IMR-90 (cell line): ENCODE data around the gene ARHGAP45. TPM values are rescaled to one million over a fixed set of nuclear protein-coding genes. Genes with fewer than 3 reads are reported as not detected.

ENCODE experiments used
- ATAC-seq: fragments of 200-7000 bp; cut with Tn5 transposase; 2 replicates; pipeline ENCODE4 v1.9.1; 2020; ENCODE audit warnings: low read depth, mild to moderate bottlenecking, moderate library complexity
- BruUV-seq: library from RNA; stranded (reverse); fragments of 400-500 nt; replicated peaks from 2 replicates; lab custom pipeline; 2021; lab: Mats Ljungman, UMichigan
- CTCF ChIA-PET: fragments of 300-600 bp; formaldehyde crosslinking; extraction: SDS; loops from one replicate; lab custom pipeline; 2021; ENCODE audit warnings: antibody characterized with exemption; lab: Yijun Ruan, JAX
- POLR2A ChIA-PET: fragments of 300-600 bp; sonication (Branson Sonifier 250); formaldehyde crosslinking; loops from one replicate; lab custom pipeline; 2022; ENCODE audit warnings: antibody characterized with exemption; ENCODE audit not compliant: unreplicated experiment; lab: Charles Lee
- DNase-seq: peaks from one replicate; pipeline ENCODE4 v3.0.0; 2013
- H2AFZ ChIP-seq: replicated peaks from 2 replicates; pipeline ENCODE3; 2013; ENCODE audit warnings: low read length, mild to moderate bottlenecking; ENCODE audit not compliant: poor library complexity
- H2AK5ac ChIP-seq: 2 replicates; pipeline ENCODE4 v1.6.1; 2013; ENCODE audit warnings: low read depth, low read length, inconsistent platforms
- H2AK9ac ChIP-seq: replicated peaks from 2 replicates; pipeline ENCODE3; 2013; ENCODE audit warnings: mild to moderate bottlenecking, low read depth, low read length, moderate library complexity; ENCODE audit not compliant: poor library complexity
- H2BK120ac ChIP-seq: 2 replicates; pipeline ENCODE4 v1.6.1; 2013; ENCODE audit warnings: low read depth, low read length, inconsistent platforms
- H2BK15ac ChIP-seq: 3 replicates; pipeline ENCODE4 v1.6.1; 2013; ENCODE audit warnings: low read depth, low read length, inconsistent platforms
- H2BK20ac ChIP-seq: 2 replicates; pipeline ENCODE4 v1.6.1; 2013; ENCODE audit warnings: low read depth, mild to moderate bottlenecking, inconsistent platforms, low read length, moderate library complexity
- H2BK5ac ChIP-seq: 2 replicates; pipeline ENCODE4 v1.6.1; 2013; ENCODE audit warnings: mild to moderate bottlenecking, low read depth, low read length, inconsistent platforms; ENCODE audit not compliant: poor library complexity, severe bottlenecking
- H3K14ac ChIP-seq: replicated peaks from 2 replicates; pipeline ENCODE4 v1.6.1; 2013; ENCODE audit warnings: low read depth, low read length, inconsistent platforms
- H3K18ac ChIP-seq: 2 replicates; pipeline ENCODE4 v1.6.1; 2013; ENCODE audit warnings: low read depth, low read length, control low read depth
- H3K23ac ChIP-seq: 2 replicates; pipeline ENCODE4 v1.6.1; 2013; ENCODE audit warnings: low read depth, low read length, inconsistent platforms
- H3K27ac ChIP-seq: 2 replicates; pipeline ENCODE4 v1.5.1; 2013; ENCODE audit warnings: mild to moderate bottlenecking, control low read depth, low read length; ENCODE audit not compliant: insufficient read depth
- H3K27me3 ChIP-seq: 2 replicates; pipeline ENCODE4 v1.6.1; 2013; ENCODE audit warnings: low read length; ENCODE audit not compliant: control insufficient read depth, insufficient read depth
- H3K36me3 ChIP-seq: 2 replicates; pipeline ENCODE4 v1.6.1; 2013; ENCODE audit warnings: low read length, mixed read lengths; ENCODE audit not compliant: control insufficient read depth, insufficient read depth
- H3K4ac ChIP-seq: 2 replicates; pipeline ENCODE4 v1.6.1; 2013; ENCODE audit warnings: low read depth, low read length, inconsistent platforms
- H3K4me1 ChIP-seq: 2 replicates; pipeline ENCODE4 v1.6.1; 2013; ENCODE audit warnings: low read length, mixed read lengths; ENCODE audit not compliant: control insufficient read depth, insufficient read depth
- H3K4me2 ChIP-seq: 2 replicates; pipeline ENCODE4 v1.6.1; 2013; ENCODE audit warnings: low read depth, mild to moderate bottlenecking, control low read depth, low read length, moderate library complexity
- H3K4me3 ChIP-seq: 2 replicates; pipeline ENCODE4 v1.5.1; 2013; ENCODE audit warnings: low read depth, mild to moderate bottlenecking, control low read depth, low read length, moderate library complexity; ENCODE audit not compliant: insufficient read depth
- H3K56ac ChIP-seq: 2 replicates; pipeline ENCODE4 v1.6.1; 2013; ENCODE audit warnings: low read length, inconsistent platforms; ENCODE audit not compliant: insufficient read depth; ENCODE audit errors: extremely low read depth
- H3K79me1 ChIP-seq, 2 experiments: 2 replicates each; pipeline ENCODE4 v1.6.1; 2013; ENCODE audit warnings: low read length in 2 of 2, inconsistent platforms in 1 of 2, low read depth in 1 of 2
- H3K9ac ChIP-seq: 2 replicates; pipeline ENCODE4 v1.6.1; 2013; ENCODE audit warnings: low read depth, low read length, control low read depth
- H3K9me1 ChIP-seq: 2 replicates; pipeline ENCODE4 v1.6.1; 2013; ENCODE audit warnings: low read length, inconsistent platforms; ENCODE audit not compliant: insufficient read depth
- H3K9me3 ChIP-seq: 2 replicates; pipeline ENCODE4 v1.6.1; 2013; ENCODE audit warnings: low read length; ENCODE audit not compliant: control insufficient read depth, insufficient read depth
- H4K20me1 ChIP-seq: 2 replicates; pipeline ENCODE4 v1.6.1; 2013; ENCODE audit warnings: low read length, inconsistent platforms; ENCODE audit not compliant: insufficient read depth
- H4K5ac ChIP-seq: 2 replicates; pipeline ENCODE4 v1.6.1; 2013; ENCODE audit warnings: mild to moderate bottlenecking, low read depth, low read length, control low read depth
- H4K8ac ChIP-seq, 2 experiments: 2 replicates each; pipeline ENCODE4 v1.6.1; 2013; ENCODE audit warnings: low read depth in 2 of 2, low read length in 2 of 2, control low read depth in 1 of 2, inconsistent platforms in 1 of 2
- H4K91ac ChIP-seq: 2 replicates; pipeline ENCODE4 v1.6.1; 2013; ENCODE audit warnings: low read depth, low read length, inconsistent platforms; ENCODE audit not compliant: insufficient read depth
- MAZ ChIP-seq: IDR thresholded peaks from 2 replicates; pipeline ENCODE4 v1.6.1; 2012; ENCODE audit warnings: low read depth, mild to moderate bottlenecking, low read length, improper control_type of control experiment, moderate library complexity, borderline replicate concordance
- RAD21 ChIP-seq: IDR thresholded peaks from 2 replicates; pipeline ENCODE4 v1.6.1; 2012; ENCODE audit warnings: low read length, improper control_type of control experiment
- WGBS, 2 experiments: methylation state at CpG; one replicate each; pipeline versions ENCODE4 v1.1.5 to v1.1.7; 2013; ENCODE audit warnings: missing lambda C conversion rate in 2 of 2; ENCODE audit not compliant: insufficient read length in 1 of 2; ENCODE audit errors: extremely low coverage in 2 of 2; 5-methylcytosine and 5-hydroxymethylcytosine counted together
- dilution Hi-C: fragments of 300-500 bp; cut with HindIII; formaldehyde crosslinking; loops from one replicate; pipeline ENCODE4 v1.14.3; 2018; ENCODE audit warnings: low sequenced_read_pairs; ENCODE audit not compliant: unreplicated experiment
- in situ Hi-C: fragments of 300-500 bp; cut with MboI; formaldehyde crosslinking; loops from 3 replicates; pipeline ENCODE4 v1.14.3; 2019; ENCODE audit warnings: low sequenced_read_pairs, inconsistent platforms, mixed read lengths
- intact Hi-C: fragments of 100-400 bp; cut with micrococcal nuclease; formaldehyde crosslinking; loops from 2 replicates; pipeline ENCODE4 v1.10.0; 2022
- polyA plus RNA-seq, 3 experiments: library from polyadenylated mRNA; depleted of rRNA; stranded (reverse); fragments of >200 nt; gene quantifications; 2 replicates each; pipeline ENCODE4 v1.2.3, GENCODE V29; 2012; ENCODE audit warnings: low replicate concordance in 1 of 3
- total RNA-seq: library from RNA; depleted of rRNA; stranded (reverse); fragments of >200 nt; gene quantifications from 2 replicates; pipeline ENCODE4 v1.2.3, GENCODE V29; 2012

ARHGAP45 gene
- total and polyA plus RNA-seq, 2 of the 4 experiments (the other 2 are of a cell fraction): 1.3 to 1.7 TPM

DNA sequence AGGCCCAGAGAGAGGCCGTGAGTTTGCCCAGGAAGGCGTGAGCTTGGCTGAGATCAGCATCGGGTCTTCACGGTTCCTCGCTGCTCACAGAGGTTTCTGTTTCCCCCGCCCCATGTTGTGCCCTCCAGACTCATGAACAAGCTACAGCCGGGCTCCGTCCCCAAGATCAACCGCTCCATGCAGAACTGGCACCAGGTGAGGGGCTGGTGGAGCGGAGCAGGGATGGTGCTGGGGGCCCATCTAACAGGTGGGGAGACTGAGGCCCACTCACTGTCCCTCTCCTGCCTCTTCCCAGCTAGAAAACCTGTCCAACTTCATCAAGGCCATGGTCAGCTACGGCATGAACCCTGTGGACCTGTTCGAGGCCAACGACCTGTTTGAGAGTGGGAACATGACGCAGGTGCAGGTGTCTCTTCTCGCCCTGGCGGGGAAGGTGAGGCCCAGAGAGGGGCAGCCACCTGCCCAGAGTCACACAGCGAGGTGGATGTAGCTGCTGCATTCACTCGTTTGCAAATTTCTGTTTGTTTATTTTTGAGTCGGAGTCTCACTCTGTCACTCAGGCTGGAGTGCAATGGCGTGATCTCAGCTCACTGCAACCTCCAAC is 34.6 kb upstream of the ARHGAP45 start:
- Histone ChIP-seq H3K27ac (no peak overlapping the region), H3K9me3 (no peaks in the 10 kb centered on the region), H3K9me1 (peaks cover 8% of the 10 kb centered on the region; the same call in 1 of the 2 replicates), H3K23ac (no peak overlapping the region), H2BK120ac (no peak overlapping the region), H2BK20ac (no peak overlapping the region), H3K27me3 (no peaks in the 10 kb centered on the region), H2BK15ac (no peak overlapping the region), H3K4me1 (peaks cover 13% of the 10 kb centered on the region; the same call in 1 of the 2 replicates), H3K18ac (no peak overlapping the region), H2AFZ (no peak overlapping the region), H3K4me2 (no peak overlapping the region), H4K8ac (no peak overlapping the region), H3K9ac (no peak overlapping the region), H3K79me1 (peaks cover 11 to 43% of the 10 kb centered on the region in 2 experiments; a peak in 3 of 4 replicates), H2AK5ac (no peak overlapping the region), H3K36me3 (peaks cover 52% of the 10 kb centered on the region), H2BK5ac (no peak overlapping the region), H4K20me1 (peaks cover 85% of the 10 kb centered on the region), H2AK9ac (no peak overlapping the region), H4K91ac (no peak overlapping the region), H3K4me3 (no peak overlapping the region), H4K5ac (no peak overlapping the region), H3K14ac (no peak overlapping the region), H3K4ac (no peak overlapping the region), H3K56ac (no peak overlapping the region)
- POLR2A ChIA-PET: no interaction called here
- dilution Hi-C loops: no loop called here
- DNase-seq: no peak
- ATAC-seq: no peak
- no TSS peak for BruUV-seq
- 80% methylated on average over 3 of the region's 20 CpGs; no CpG with 5 or more reads in 1 of the 2 experiments for WGBS, 2 experiments
- in situ Hi-C loops: no loop called here
- CTCF ChIA-PET: interaction anchor here (1.0 kb wide), 1 partner anchor 130 kb away, joined by 5 read pairs; no protein-coding TSS in a partner anchor
- intact Hi-C loops: no loop called here
- no peak for TF ChIP-seq MAZ
- no peak for TF ChIP-seq RAD21
